GM13976 (cell line): ENCODE results near the gene PIP5KL1.

Experiments used
- DNase-seq: peaks from one replicate; pipeline ENCODE4 v3.0.0; 2012; ENCODE audit warnings: low spot score
- CTCF ChIP-seq: IDR thresholded peaks from 2 replicates; pipeline ENCODE4 v1.5.1; 2012; ENCODE audit warnings: borderline replicate concordance, mild to moderate bottlenecking; ENCODE audit not compliant: insufficient read depth; ENCODE audit errors: extremely low read depth, missing control alignments, control extremely low read depth
- in situ Hi-C: fragments of 300-500 bp; cut with MboI; formaldehyde crosslinking; loops from one replicate; pipeline ENCODE4 v1.12.0; 2022; ENCODE audit warnings: low sequenced_read_pairs, mixed read lengths, inconsistent platforms; ENCODE audit not compliant: unreplicated experiment

PIP5KL1 gene

DNA sequence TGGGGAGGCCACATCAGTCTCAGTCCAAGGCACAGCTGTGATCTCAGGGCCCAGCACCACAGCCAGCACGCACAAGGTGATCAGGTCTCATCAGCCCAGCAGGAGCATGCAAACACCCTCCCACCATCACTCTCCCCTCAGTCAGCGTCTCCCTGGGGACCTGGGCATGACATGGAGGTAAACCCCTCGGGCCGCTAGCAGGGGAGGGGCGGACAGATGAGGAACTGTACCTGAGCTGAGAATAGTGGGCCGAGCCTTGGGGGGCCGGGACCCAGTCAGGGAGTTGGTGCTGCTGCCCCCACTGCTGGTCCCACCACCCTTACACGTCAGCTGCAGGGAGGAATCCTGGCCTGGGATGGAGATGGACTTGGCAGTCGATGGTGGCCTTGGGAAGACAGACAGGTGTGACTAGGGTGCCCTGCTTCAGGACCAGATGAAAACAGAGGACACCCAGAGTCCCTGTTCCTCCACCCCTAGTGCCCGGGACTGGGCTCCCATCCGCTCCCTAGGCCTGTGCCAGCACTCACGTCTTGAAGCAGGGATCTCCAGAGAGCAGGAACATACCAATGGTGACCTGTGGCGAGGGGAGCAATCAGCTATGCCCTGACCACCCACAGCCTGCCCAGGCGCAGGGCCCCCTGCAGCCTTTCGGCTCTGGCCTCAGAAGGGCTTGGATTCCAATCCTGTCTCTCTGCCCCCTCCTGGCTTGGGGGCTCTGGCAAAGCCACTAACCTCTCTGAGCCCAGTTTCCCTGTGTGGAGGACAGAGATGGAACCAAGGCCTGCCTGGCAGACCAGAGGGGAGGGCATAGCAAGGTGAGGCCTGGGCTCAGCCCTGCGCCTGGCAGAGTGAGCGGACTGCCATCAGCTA, 17.5 kb upstream of the PIP5KL1 start:
- DNase-seq = no peak
- in situ Hi-C loops = loop anchor here (25.0 kb wide), 1 partner anchor 89 kb away; no protein-coding TSS in a partner anchor
- TF ChIP-seq CTCF = no peak

- no peak for TF ChIP-seq CTCF
- in situ Hi-C loops = loop anchor here (25.0 kb wide), 1 partner anchor 91 kb away; no protein-coding TSS in a partner anchor
- DNase-seq = no peak
These were observed 16.2 kb upstream of the PIP5KL1 start for GRCh38 chr9:127946728-127947127.

- in situ Hi-C loops = loop anchor here (25.0 kb wide), 1 partner anchor 91 kb away; no protein-coding TSS in a partner anchor
- DNase-seq = no peak
- no peak for TF ChIP-seq CTCF
These were observed 15.4 kb upstream of the PIP5KL1 start for GRCh38 chr9:127945942-127946341.

DNA sequence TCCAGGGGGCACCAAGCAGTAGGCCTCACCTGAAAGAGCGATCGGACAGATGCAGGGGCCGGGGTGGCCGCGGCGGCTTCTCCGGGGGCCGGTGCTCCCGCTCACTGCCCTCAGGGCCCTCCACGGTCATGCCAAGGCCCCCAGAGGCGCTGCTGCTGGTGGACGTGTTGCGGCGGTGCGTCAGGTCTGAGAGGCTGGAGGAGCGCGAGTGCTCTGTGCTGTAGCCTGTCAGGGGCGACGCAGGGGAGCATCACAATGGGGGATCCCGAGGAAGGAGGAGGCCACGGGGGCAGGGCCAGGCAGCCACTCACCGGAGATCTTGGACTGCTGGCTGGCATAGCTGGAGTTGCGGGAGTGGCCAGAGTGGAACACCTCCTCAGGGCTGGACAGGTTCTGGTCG, 14.8 kb upstream of the PIP5KL1 start:
- in situ Hi-C loops = loop anchor here (25.0 kb wide), 1 partner anchor 92 kb away; no protein-coding TSS in a partner anchor

DNA sequence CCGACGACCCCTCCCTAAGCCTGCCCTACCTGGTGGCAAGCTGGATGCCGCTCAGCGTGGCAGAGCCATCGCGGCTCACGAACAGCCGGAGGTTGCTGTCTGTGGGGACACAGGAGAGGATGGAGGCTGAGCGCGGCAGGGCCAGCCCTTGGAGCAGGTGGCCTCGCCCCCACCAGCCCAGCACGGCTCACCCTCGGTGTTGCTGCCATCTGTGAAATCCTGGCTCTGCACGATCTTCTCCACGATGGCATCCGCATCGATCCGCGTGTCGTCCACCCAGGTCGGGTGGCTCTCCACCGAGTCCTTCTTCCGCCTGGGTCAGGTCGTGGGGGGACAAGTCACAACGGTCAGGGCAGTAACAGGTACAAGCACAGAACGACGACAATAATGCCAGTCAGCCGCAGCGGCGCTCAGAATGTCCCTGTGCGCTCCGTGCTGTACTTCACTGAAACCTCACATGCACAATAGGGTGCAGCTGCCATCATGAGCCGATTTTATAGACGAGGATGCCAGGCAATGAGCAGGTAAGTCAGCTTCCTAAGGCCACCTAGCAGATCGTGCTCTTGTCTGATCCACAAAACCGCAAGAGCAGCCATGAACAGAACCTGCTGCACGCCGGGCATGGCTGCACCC, 14.1 kb upstream of the PIP5KL1 start:
- TF ChIP-seq CTCF = no peak
- in situ Hi-C loops = loop anchor here (25.0 kb wide), 1 partner anchor 93 kb away; no protein-coding TSS in a partner anchor
- no peak for DNase-seq

More for the DNA sequence above, 14.8 kb upstream of the PIP5KL1 start:
- no peak for TF ChIP-seq CTCF
- no peak for DNase-seq

DNA sequence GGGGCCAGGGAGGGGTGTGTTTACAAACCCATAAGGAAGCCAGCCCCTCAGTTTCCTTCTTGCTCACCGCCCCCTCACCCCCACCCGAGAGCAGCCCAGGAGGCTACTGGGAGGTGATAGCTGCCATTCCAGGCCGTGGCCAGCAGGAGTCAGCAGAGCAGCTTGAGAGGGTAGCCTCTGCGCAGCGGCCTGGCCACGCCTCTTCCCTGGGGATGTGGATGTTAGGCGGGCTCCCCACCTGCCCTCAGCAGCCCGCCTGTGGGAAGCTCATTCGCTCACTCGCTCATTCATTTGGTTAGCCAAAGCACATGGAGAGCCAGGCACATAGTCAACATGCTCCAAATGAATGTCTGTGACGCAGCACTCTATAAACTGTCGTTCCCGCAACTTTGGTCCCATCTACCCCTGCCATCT, 13.2 kb upstream of the PIP5KL1 start:
- peak; percentile 89 for DNase-seq
- peak; percentile 90 for TF ChIP-seq CTCF
- in situ Hi-C loops = loop anchor here (25.0 kb wide), 1 partner anchor 94 kb away; no protein-coding TSS in a partner anchor
